ENCODE results near the gene TCF25. TPM values are rescaled to one million over a fixed set of nuclear protein-coding genes. Genes with fewer than 3 reads are reported as not detected.

Gene TCF25
- total and polyA plus RNA-seq, 2 donors (not counting 1 experiment from before 2014, with no cell fraction given), result 150 to 176 TPM

- no peak for DNase-seq (ENCODE audit: low read depth in 2 of 2)
- peaks cover 5% of the 10 kb centered on the region for H3K4me1 ChIP-seq (ENCODE audit: control insufficient read depth, extremely low read depth, insufficient read depth, low read length)
- H4K20me1 ChIP-seq (ENCODE audit: control insufficient read depth, extremely low read depth, insufficient read depth, low read length), result no peaks in the 10 kb centered on the region
- H3K79me2 ChIP-seq (ENCODE audit: control insufficient read depth, insufficient read depth, low read length), result peaks cover 7% of the 10 kb centered on the region
- H3K9me3 ChIP-seq (ENCODE audit: control insufficient read depth, insufficient read depth, low read depth, low read length), result no peaks in the 10 kb centered on the region
- no peak for TF ChIP-seq CTCF (conservative IDR thresholded peaks at IDR 0.05 in 1 of 2, IDR thresholded peaks at IDR 0.05 in 1 of 2; ENCODE audit: low read depth in 1 of 2, low read length in 2 of 2)
- no peak for TF ChIP-seq EZH2 (IDR thresholded peaks at IDR 0.05; ENCODE audit: low read length, missing control alignments)
- no peak overlapping the region for H3K4me2 ChIP-seq (ENCODE audit: extremely low read depth, insufficient read depth, low read length)
- no peak overlapping the region for H3K9ac ChIP-seq (ENCODE audit: insufficient read depth, low read length)
- H3K36me3 ChIP-seq (ENCODE audit: control insufficient read depth, insufficient read depth, low read length), result peaks cover 10% of the 10 kb centered on the region
- H3K27ac ChIP-seq (ENCODE audit: insufficient read depth, low read length), result no peak overlapping the region
- no peak overlapping the region for H3K4me3 ChIP-seq (replicated peaks in 1 of 4; ENCODE audit: control extremely low read depth in 1 of 4, insufficient read depth in 1 of 4, low read depth in 3 of 4, low read length in 4 of 4)
- no peaks in the 10 kb centered on the region for H3K27me3 ChIP-seq (ENCODE audit: control insufficient read depth, insufficient read depth, low read length)
- H2AFZ ChIP-seq (ENCODE audit: low read length), result no peak overlapping the region
Measured at GRCh38 chr16:89952049-89952448, 78.7 kb downstream of the TCF25 start.

- Histone ChIP-seq H3K9ac (ENCODE audit: insufficient read depth, low read length) (no peak overlapping the region), H4K20me1 (ENCODE audit: control insufficient read depth, extremely low read depth, insufficient read depth, low read length) (no peaks in the 10 kb centered on the region), H3K27me3 (ENCODE audit: control insufficient read depth, insufficient read depth, low read length) (no peaks in the 10 kb centered on the region), H2AFZ (ENCODE audit: low read length) (no peak overlapping the region), H3K4me3 (replicated peaks in 1 of 4; ENCODE audit: control extremely low read depth in 1 of 4, insufficient read depth in 1 of 4, low read depth in 3 of 4, low read length in 4 of 4) (no peak overlapping the region), H3K36me3 (ENCODE audit: control insufficient read depth, insufficient read depth, low read length) (peaks cover 10% of the 10 kb centered on the region), H3K4me2 (ENCODE audit: extremely low read depth, insufficient read depth, low read length) (no peak overlapping the region), H3K4me1 (ENCODE audit: control insufficient read depth, extremely low read depth, insufficient read depth, low read length) (peaks cover 5% of the 10 kb centered on the region), H3K9me3 (ENCODE audit: control insufficient read depth, insufficient read depth, low read depth, low read length) (no peaks in the 10 kb centered on the region), H3K27ac (ENCODE audit: insufficient read depth, low read length) (no peak overlapping the region), H3K79me2 (ENCODE audit: control insufficient read depth, insufficient read depth, low read length) (peaks cover 7% of the 10 kb centered on the region)
- TF ChIP-seq EZH2 (IDR thresholded peaks at IDR 0.05; ENCODE audit: low read length, missing control alignments) (no peak), CTCF (conservative IDR thresholded peaks at IDR 0.05 in 1 of 2, IDR thresholded peaks at IDR 0.05 in 1 of 2; ENCODE audit: low read depth in 1 of 2, low read length in 2 of 2) (no peak)
- DNase-seq (ENCODE audit: low read depth in 2 of 2), result no peak
Measured at GRCh38 chr16:89952551-89952950, 79.2 kb downstream of the TCF25 start.

- Histone ChIP-seq H3K4me2 (ENCODE audit: extremely low read depth, insufficient read depth, low read length) (no peak overlapping the region), H3K4me3 (replicated peaks in 1 of 4; ENCODE audit: control extremely low read depth in 1 of 4, insufficient read depth in 1 of 4, low read depth in 3 of 4, low read length in 4 of 4) (no peak overlapping the region), H3K4me1 (ENCODE audit: control insufficient read depth, extremely low read depth, insufficient read depth, low read length) (peaks cover 5% of the 10 kb centered on the region), H4K20me1 (ENCODE audit: control insufficient read depth, extremely low read depth, insufficient read depth, low read length) (no peaks in the 10 kb centered on the region), H2AFZ (ENCODE audit: low read length) (no peak overlapping the region), H3K27ac (ENCODE audit: insufficient read depth, low read length) (no peak overlapping the region), H3K36me3 (ENCODE audit: control insufficient read depth, insufficient read depth, low read length) (peaks cover 18% of the 10 kb centered on the region), H3K9me3 (ENCODE audit: control insufficient read depth, insufficient read depth, low read depth, low read length) (no peaks in the 10 kb centered on the region), H3K27me3 (ENCODE audit: control insufficient read depth, insufficient read depth, low read length) (no peaks in the 10 kb centered on the region), H3K79me2 (ENCODE audit: control insufficient read depth, insufficient read depth, low read length) (peaks cover 7% of the 10 kb centered on the region), H3K9ac (ENCODE audit: insufficient read depth, low read length) (no peak overlapping the region)
- DNase-seq (ENCODE audit: low read depth in 2 of 2), result no peak
- no peak for TF ChIP-seq CTCF (conservative IDR thresholded peaks at IDR 0.05 in 1 of 2, IDR thresholded peaks at IDR 0.05 in 1 of 2; ENCODE audit: low read depth in 1 of 2, low read length in 2 of 2)
Measured at GRCh38 chr16:89953671-89954406, 80.4 kb downstream of the TCF25 start.
